GM18498 (cell line): ENCODE measurements around the gene C1QTNF5.

ENCODE experiments used
- ATAC-seq: cut with Tn5 transposase; IDR thresholded peaks from one replicate; pipeline ENCODE4 v1.9.1; 2021; ENCODE audit warnings: mild to moderate bottlenecking, moderate library complexity; ENCODE audit not compliant: unreplicated experiment

C1QTNF5 gene

GRCh38 chr11:119373059-119373920 lies 32.6 kb upstream of the C1QTNF5 start:
- ATAC-seq = no peak

DNA sequence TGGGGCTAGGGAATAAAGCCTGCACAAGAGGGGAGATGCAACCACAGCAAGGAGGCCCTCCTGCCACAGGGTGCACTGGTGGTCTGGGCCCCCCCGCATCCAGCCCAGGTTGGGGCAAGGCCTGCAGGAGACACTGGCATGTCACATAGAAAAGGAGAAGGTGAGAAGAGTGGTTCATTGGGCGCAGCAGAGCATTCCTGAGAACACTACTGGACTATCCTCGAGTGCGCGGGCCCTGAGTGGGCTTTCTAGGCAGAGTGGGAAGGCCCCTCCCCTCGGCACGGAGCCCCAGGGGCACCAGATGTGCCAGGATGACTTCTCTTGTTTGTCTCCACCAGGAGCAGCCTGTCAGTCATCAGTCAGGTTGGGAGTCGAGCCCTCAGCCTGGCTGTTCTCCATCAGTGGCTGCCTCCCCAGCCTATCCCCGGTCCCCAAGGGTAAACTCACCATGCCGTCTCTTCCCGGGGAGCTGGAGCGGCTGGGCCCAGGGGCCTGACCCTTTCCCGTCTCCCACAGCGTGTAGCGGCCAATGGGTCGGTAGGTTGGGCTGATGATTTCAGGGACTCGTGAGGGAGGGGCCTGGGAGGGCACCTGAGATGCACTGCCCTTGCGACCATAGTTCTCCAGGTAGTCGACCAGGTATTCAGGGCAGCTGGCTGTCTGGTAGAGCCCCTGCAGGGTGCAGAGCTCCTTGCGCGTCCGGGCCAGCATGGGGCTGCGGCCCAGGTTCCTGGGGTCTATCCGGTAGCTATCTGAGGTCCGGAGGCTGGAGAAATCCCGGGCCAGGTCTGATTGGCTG lies 31.8 kb upstream of the C1QTNF5 start:
- no peak for ATAC-seq

- ATAC-seq = no peak
These were observed 31.1 kb upstream of the C1QTNF5 start for GRCh38 chr11:119371778-119372182.

DNA sequence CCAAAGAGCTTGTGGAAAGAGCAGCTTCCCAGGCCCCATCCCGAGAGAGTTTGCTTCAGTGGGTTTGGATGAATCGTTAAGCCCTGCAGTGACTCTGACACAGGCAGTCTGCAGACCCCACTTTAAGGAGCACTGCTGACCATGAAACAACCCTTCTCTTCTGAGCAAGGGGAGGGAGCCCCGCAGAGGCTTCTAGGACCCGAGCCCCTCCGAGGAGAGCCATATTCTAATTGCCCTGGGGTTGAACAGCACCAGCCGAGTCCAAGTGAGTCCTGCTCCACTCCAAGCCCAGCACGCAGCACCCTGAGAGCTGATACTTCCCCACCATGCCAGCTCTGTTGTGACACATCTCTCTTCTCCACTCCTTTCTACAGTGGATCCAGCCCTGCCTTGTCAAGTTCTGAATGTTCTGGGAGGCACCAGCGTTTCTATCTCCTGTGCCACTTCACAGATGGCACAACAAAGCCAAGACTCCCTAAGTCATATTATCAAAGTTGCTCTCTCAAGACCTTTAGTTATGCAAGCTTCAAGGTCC lies 30.5 kb upstream of the C1QTNF5 start:
- ATAC-seq = no peak

- no peak for ATAC-seq
These were observed 29.9 kb upstream of the C1QTNF5 start for GRCh38 chr11:119370486-119371046.

DNA sequence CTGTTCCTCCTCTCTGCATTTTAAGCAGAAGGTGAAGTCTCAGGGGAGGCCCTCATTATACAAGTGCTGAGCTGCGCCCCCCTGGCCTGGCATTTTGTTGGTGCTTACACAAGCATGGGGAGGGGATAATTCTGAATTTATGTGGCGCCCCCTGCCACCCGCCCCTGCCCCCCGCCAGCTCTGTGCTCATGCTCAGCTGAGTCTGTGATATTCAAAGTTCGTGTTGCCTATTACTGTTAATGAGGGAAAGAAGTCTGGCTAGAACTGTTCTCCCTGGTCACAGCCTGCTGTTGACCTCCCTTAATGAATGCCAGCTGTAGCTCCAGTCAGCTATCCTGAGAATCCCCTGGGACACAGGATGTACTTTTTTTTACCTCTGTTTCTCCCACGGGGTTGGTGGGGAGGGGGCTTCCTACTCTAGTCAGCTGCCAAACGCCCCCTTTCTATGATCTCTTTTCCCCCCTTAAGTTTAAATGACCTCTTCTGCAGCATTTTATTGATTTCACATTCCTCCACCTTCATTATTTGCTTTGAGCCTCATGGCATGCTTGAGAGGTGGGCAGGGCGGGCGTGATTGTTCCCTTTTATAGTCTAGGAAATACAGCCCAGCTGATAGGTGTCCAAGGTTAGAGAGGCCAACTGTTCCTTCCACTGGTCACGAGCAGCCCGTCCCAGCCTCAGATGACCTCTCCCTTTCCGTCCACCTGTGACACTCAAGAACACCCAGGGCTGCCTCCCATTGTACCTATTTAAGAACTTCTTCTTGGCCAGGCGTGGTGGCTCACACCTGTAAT lies 28.6 kb upstream of the C1QTNF5 start:
- ATAC-seq = no peak

- no peak for ATAC-seq
These were observed 27.7 kb upstream of the C1QTNF5 start for GRCh38 chr11:119368121-119369034.

DNA sequence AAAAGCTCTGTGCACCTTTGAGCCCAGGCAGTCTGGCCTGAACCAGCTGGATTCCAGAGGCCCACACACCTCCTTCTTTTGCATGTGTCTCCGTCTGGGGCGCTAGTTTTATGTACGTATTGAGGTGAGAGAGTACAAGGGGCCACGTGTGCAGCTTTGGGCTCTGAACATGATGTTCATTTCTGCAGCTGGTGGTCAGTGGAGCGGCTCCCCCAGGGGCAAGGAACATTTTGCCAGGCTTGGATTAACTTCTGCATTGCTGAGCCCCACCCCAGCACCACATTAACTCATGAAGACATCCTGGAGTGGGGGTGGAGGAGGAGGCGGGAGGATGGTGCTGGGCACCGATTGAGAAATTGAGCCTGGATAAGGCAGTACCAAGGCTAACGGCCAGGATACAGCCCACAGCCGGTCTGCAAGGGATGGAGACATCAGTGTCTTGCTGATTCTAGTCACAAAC lies 27.0 kb upstream of the C1QTNF5 start:
- no peak for ATAC-seq

DNA sequence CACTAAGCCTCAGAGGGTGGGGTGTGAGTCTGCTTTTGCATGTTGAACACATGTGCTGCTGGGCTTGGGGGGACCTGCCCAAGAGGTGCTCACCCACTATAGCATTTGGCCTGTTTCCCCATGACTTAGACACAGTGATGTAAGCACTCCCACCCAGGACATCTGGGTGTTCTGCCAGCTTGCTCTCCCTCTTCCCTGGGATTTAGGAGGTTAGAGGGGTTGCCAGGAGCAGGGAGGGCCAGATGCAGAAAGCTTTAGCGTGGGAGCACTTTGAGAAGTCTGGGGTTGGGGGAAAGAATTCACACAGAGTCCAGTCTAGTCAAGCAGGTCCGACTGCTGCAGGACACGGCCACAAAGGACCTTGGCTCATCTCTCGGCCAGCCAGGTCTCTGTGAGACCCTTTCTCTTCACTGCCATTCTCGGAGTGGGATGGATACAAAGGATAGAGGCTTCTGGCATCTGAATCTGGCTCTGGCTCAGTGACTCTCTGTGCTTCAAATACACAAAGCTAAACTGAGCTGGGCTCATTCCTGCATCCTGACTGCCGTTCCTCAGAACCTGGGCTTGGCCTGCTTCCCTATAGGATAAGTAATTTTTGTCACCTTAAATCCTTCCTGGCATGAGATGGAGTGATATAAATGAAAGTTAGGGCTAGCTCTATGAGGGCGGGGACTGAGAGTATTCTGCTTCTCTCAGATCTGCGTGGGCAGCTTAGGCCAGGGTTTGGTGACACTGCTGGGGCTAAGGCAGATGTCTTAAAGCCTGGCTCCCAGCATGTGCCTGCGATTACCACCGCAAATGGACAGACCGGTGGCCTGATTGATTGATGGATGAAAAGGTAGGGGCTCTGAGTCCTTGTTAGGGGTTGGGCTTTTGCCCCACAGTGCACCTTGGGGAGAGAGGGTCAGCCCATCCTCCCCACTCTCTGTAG lies 26.3 kb upstream of the C1QTNF5 start:
- no peak for ATAC-seq

GRCh38 chr11:119365071-119365591 lies 24.4 kb upstream of the C1QTNF5 start:
- no peak for ATAC-seq

- no peak for ATAC-seq
These were observed 23.3 kb upstream of the C1QTNF5 start for GRCh38 chr11:119363851-119364590.

GRCh38 chr11:119363081-119363850 lies 22.6 kb upstream of the C1QTNF5 start:
- ATAC-seq = no peak

GRCh38 chr11:119362741-119363080 lies 22.0 kb upstream of the C1QTNF5 start:
- no peak for ATAC-seq

GRCh38 chr11:119361941-119362725 lies 21.4 kb upstream of the C1QTNF5 start:
- ATAC-seq = no peak

- no peak for ATAC-seq
These were observed 20.5 kb upstream of the C1QTNF5 start for GRCh38 chr11:119361056-119361787.
